HG03460 (cell line): ENCODE measurements around the gene ZNF534.
"Not testable (repeated sequence)": the region's sequence is repeated elsewhere in the genome, so short reads cannot be mapped to it uniquely, and the experiment has no call there.

Experiments used
- ATAC-seq: cut with Tn5 transposase; IDR thresholded peaks from one replicate; pipeline ENCODE4 v1.9.1; 2021; ENCODE audit not compliant: unreplicated experiment

Gene ZNF534

GRCh38 chr19:52494518-52494917, 65.6 kb downstream of the ZNF534 start:
- ATAC-seq: no peak

GRCh38 chr19:52498571-52498970, 69.6 kb downstream of the ZNF534 start:
- no peak for ATAC-seq

- ATAC-seq: not testable (repeated sequence)
Observed at GRCh38 chr19:52500474-52500873, 71.5 kb downstream of the ZNF534 start.

GRCh38 chr19:52500991-52501390, 72.0 kb downstream of the ZNF534 start:
- not testable (repeated sequence) for ATAC-seq
